GM12878 (cell line): ENCODE data around the gene LRRC74B. TPM values are rescaled to one million over a fixed set of nuclear protein-coding genes. Genes with fewer than 3 reads are reported as not detected.

ENCODE experiments used
- ATAC-seq: fragments of 200-7000 bp; cut with Tn5 transposase; 3 replicates; pipeline ENCODE4 v1.9.1; 2020; ENCODE audit warnings: mild to moderate bottlenecking, moderate library complexity
- BruUV-seq: library from RNA; stranded (reverse); fragments of 400-500 nt; replicated peaks from 2 replicates; lab custom pipeline; 2021; lab: Mats Ljungman, UMichigan
- CTCF ChIA-PET: fragments of 300-600 bp; sonication (Branson Sonifier 250); formaldehyde crosslinking; extraction: SDS; loops from one replicate; lab custom pipeline; 2021; ENCODE audit warnings: inconsistent platforms; lab: Yijun Ruan, JAX
- POLR2A ChIA-PET: fragments of 350-600 bp; formaldehyde crosslinking; extraction: SDS; loops from one replicate; lab custom pipeline; 2021; ENCODE audit warnings: inconsistent platforms; lab: Charles Lee
- RAD21 ChIA-PET: fragments of 300-600 bp; sonication (Branson Sonifier 250); formaldehyde crosslinking; loops from one replicate; lab custom pipeline; 2023; ENCODE audit warnings: antibody characterized with exemption; ENCODE audit not compliant: unreplicated experiment; lab: Charles Lee
- SMC1A ChIA-PET: fragments of 300-600 bp; sonication (Branson Sonifier 250); formaldehyde crosslinking; loops from one replicate; lab custom pipeline; 2023; ENCODE audit not compliant: unreplicated experiment, uncharacterized antibody; lab: Charles Lee
- DNase-seq: peaks from one replicate; pipeline ENCODE4 v3.0.0-alpha.2; 2011; ENCODE audit warnings: low read depth, low spot score
- FAIRE-seq: peaks from 3 replicates; lab custom pipeline; 2011; peaks lifted over from hg19 to GRCh38; lab: Jason Lieb, UNC
- H2AFZ ChIP-seq: 2 replicates; pipeline ENCODE4 v1.6.0; 2011; ENCODE audit warnings: low read depth, low read length, control low read depth; ENCODE audit not compliant: control insufficient read depth
- H3K27ac ChIP-seq: 2 replicates; pipeline ENCODE4 v1.5.1; 2011; ENCODE audit warnings: control low read depth; ENCODE audit not compliant: control insufficient read depth, insufficient read depth
- H3K27me3 ChIP-seq, 2 experiments: replicated peaks in 1 of 2; 2 replicates each; pipeline versions ENCODE4 v1.6.0 to v1.6.1; 2011; ENCODE audit warnings: low read length in 1 of 2; ENCODE audit not compliant: control insufficient read depth in 2 of 2, insufficient read depth in 2 of 2
- H3K36me3 ChIP-seq, 2 experiments: 2 replicates each; pipeline ENCODE4 v1.5.1; 2011; ENCODE audit warnings: low read length in 1 of 2; ENCODE audit not compliant: control insufficient read depth in 2 of 2, insufficient read depth in 2 of 2
- H3K4me1 ChIP-seq: 2 replicates; pipeline ENCODE4 v1.6.1; 2011; ENCODE audit warnings: mild to moderate bottlenecking, low read length, moderate library complexity, mixed read lengths; ENCODE audit not compliant: control insufficient read depth, insufficient read depth
- H3K4me2 ChIP-seq: 2 replicates; pipeline ENCODE4 v1.6.0; 2011; ENCODE audit warnings: control low read depth; ENCODE audit not compliant: control insufficient read depth, insufficient read depth
- H3K4me3 ChIP-seq: fragments of 200-600 bp; sonication (generic); 2 replicates; pipeline ENCODE4 v1.5.1; 2016
- H3K79me2 ChIP-seq: 2 replicates; pipeline ENCODE4 v1.6.0; 2011; ENCODE audit warnings: low read length; ENCODE audit not compliant: control insufficient read depth, insufficient read depth
- H3K9ac ChIP-seq: 2 replicates; pipeline ENCODE4 v1.8.0; 2011; ENCODE audit warnings: low read length, control low read depth, mixed read lengths; ENCODE audit not compliant: control insufficient read depth, insufficient read depth
- H3K9me3 ChIP-seq: replicated peaks from 3 replicates; pipeline ENCODE4 v1.5.1; 2011; ENCODE audit warnings: mild to moderate bottlenecking, low read length; ENCODE audit not compliant: control insufficient read depth, insufficient read depth
- H4K20me1 ChIP-seq: 2 replicates; pipeline ENCODE4 v1.6.0; 2011; ENCODE audit not compliant: control insufficient read depth, insufficient read depth
- ATF3 ChIP-seq: IDR thresholded peaks from 2 replicates; pipeline ENCODE4 v1.6.1; 2011; ENCODE audit warnings: low read depth, mild to moderate bottlenecking, low read length, moderate library complexity, borderline replicate concordance; ENCODE audit errors: extremely low read depth
- BCLAF1 ChIP-seq: fragments of 450-650 bp; IDR thresholded peaks from 2 replicates; pipeline ENCODE4 v1.6.1; 2017; ENCODE audit warnings: antibody characterized with exemption, mild to moderate bottlenecking, moderate library complexity
- RBBP5 ChIP-seq: fragments of 200-600 bp; sonication (generic); conservative IDR thresholded peaks from 2 replicates; pipeline ENCODE4 v1.6.1; 2016
- SREBF2 ChIP-seq: IDR thresholded peaks from 2 replicates; pipeline ENCODE4 v1.6.1; 2012; ENCODE audit warnings: mild to moderate bottlenecking, low read length
- ZBTB4 ChIP-seq: fragments of 450-650 bp; formaldehyde crosslinking; IDR thresholded peaks from 2 replicates; pipeline ENCODE4 v1.4.0; 2022; ENCODE audit warnings: mild to moderate bottlenecking, moderate library complexity
- ZZZ3 ChIP-seq: IDR thresholded peaks from 2 replicates; pipeline ENCODE4 v1.6.1; 2011; ENCODE audit warnings: low read depth; ENCODE audit not compliant: control insufficient read depth, insufficient read length
- WGBS: methylation state at CpG from one replicate; pipeline ENCODE4 v1.1.6; 2016; ENCODE audit warnings: low lambda C conversion rate; ENCODE audit not compliant: insufficient replicate concordance, insufficient coverage; ENCODE audit errors: missing lambda C conversion rate; 5-methylcytosine and 5-hydroxymethylcytosine counted together
- in situ Hi-C: fragments of 300-500 bp; cut with MboI; formaldehyde crosslinking; loops from 9 replicates; pipeline ENCODE4 v1.14.3; 2018; ENCODE audit warnings: mixed read lengths
- intact Hi-C: fragments of 100-400 bp; cut with micrococcal nuclease; formaldehyde crosslinking; loops from one replicate; pipeline ENCODE4 v1.14.2; 2022; ENCODE audit not compliant: unreplicated experiment
- polyA plus RNA-seq, 11 experiments: library from polyadenylated mRNA; depleted of rRNA in 4 of 11; unstranded in 6 of 11; stranded (reverse) in 5 of 11; fragments of >200 nt; fragmentation: Nextera tagmentation in 4 of 11; fragmentation: Illumina TruSeq in 1 of 11; extraction: Ambion mirVana in 4 of 11; extraction: Trizol in 1 of 11; gene quantifications; 1 replicate in 1 of 11; 2 replicates in 10 of 11; pipeline versions ENCODE4 v1.2.1 to v1.2.3, GENCODE V29; 2011 to 2016; ENCODE audit warnings: inconsistent platforms in 2 of 11, missing spikeins in 2 of 11, low read depth in 1 of 11
- total RNA-seq, 4 experiments: library from RNA; depleted of rRNA in 3 of 4; stranded (reverse); fragments of >200 nt in 3 of 4; fragmentation: Illumina TruSeq in 1 of 4; extraction: Trizol in 1 of 4; gene quantifications; 2 replicates each; pipeline versions ENCODE4 v1.2.1 to v1.2.3, GENCODE V29; 2013 to 2021

The LRRC74B gene
- total and polyA plus RNA-seq, 10 of the 15 experiments (the other 5 are each of a cell fraction or from before 2014, with no cell fraction given) = not detected

GRCh38 chr22:21029486-21030025 lies 16.2 kb upstream of the LRRC74B start:
- POLR2A ChIA-PET = no interaction called here
- 28% methylated on average over 12 of the region's 12 CpGs for WGBS
- ATAC-seq = no peak
- BruUV-seq = no TSS peak
- no peak overlapping the region for H3K27ac ChIP-seq
- no peak for TF ChIP-seq ATF3
- TF ChIP-seq ZZZ3 = no peak
- no peak for TF ChIP-seq ZBTB4 (CRISPR knock-in tag)
- no peak for TF ChIP-seq BCLAF1
- no peak for TF ChIP-seq SREBF2
- no peak for TF ChIP-seq RBBP5
- TF ChIP-seq, all 136 proteins: peak for 0
- no peaks in the 10 kb centered on the region for H3K9me3 ChIP-seq
- H3K79me2 ChIP-seq = no peaks in the 10 kb centered on the region
- SMC1A ChIA-PET = interaction anchor here (0.5 kb wide), 1 partner anchor 12 kb away, joined by 3 read pairs; no protein-coding TSS in a partner anchor
- FAIRE-seq (no peak), DNase-seq (no peak)
- H3K9ac ChIP-seq = no peak overlapping the region
- no peaks in the 10 kb centered on the region for H3K36me3 ChIP-seq
- intact Hi-C loops = no loop called here
- H2AFZ ChIP-seq = no peak overlapping the region
- no peaks in the 10 kb centered on the region for H4K20me1 ChIP-seq
- no peak overlapping the region for H3K4me3 ChIP-seq
- no peak overlapping the region for H3K4me2 ChIP-seq
- in situ Hi-C loops = no loop called here
- RAD21 ChIA-PET = no interaction called here
- CTCF ChIA-PET = no interaction called here
- H3K27me3 ChIP-seq = no peaks in the 10 kb centered on the region; a peak in 1 of 4 replicates
- peaks cover 14% of the 10 kb centered on the region for H3K4me1 ChIP-seq
